Bronchial epithelial cell (primary cell): ENCODE results near the gene AARS2. TPM values are rescaled to one million over a fixed set of nuclear protein-coding genes. Genes with fewer than 3 reads are reported as not detected.

Experiments
- DNase-seq: peaks from one replicate; pipeline ENCODE4 v3.0.0-alpha.2; 2010; ENCODE audit warnings: low read depth
- FAIRE-seq: peaks from 2 replicates; lab custom pipeline; 2011; peaks lifted over from hg19 to GRCh38; lab: Jason Lieb, UNC
- H3K27me3 ChIP-seq: 2 replicates; pipeline ENCODE4 v1.5.1; 2011; ENCODE audit warnings: low read length; ENCODE audit not compliant: control insufficient read depth, insufficient read depth
- H3K36me3 ChIP-seq: 2 replicates; pipeline ENCODE4 v1.5.1; 2011; ENCODE audit warnings: low read length; ENCODE audit not compliant: control insufficient read depth, insufficient read depth
- H3K4me3 ChIP-seq: 2 replicates; pipeline ENCODE4 v1.5.1; 2011; ENCODE audit warnings: mild to moderate bottlenecking, low read depth, low read length, control low read depth
- total RNA-seq: library from RNA; depleted of rRNA; stranded (reverse); fragments of >200 nt; gene quantifications from 2 replicates; pipeline ENCODE4 v1.2.1, GENCODE V29; 2014
- TF ChIP-seq, protein P1 (sequence below): IDR thresholded peaks from 2 replicates; pipeline ENCODE4 v1.5.1; 2011; ENCODE audit warnings: mild to moderate bottlenecking, moderate library complexity, low read length, control low read depth, inconsistent platforms; ENCODE audit not compliant: insufficient read depth, severe bottlenecking

The AARS2 gene
- total RNA-seq, 1 donor from 2014 or later = 9.5 TPM

- no peak for DNase-seq
- no peak overlapping the region for H3K4me3 ChIP-seq
- FAIRE-seq = no peak
- TF ChIP-seq, protein P1, sequence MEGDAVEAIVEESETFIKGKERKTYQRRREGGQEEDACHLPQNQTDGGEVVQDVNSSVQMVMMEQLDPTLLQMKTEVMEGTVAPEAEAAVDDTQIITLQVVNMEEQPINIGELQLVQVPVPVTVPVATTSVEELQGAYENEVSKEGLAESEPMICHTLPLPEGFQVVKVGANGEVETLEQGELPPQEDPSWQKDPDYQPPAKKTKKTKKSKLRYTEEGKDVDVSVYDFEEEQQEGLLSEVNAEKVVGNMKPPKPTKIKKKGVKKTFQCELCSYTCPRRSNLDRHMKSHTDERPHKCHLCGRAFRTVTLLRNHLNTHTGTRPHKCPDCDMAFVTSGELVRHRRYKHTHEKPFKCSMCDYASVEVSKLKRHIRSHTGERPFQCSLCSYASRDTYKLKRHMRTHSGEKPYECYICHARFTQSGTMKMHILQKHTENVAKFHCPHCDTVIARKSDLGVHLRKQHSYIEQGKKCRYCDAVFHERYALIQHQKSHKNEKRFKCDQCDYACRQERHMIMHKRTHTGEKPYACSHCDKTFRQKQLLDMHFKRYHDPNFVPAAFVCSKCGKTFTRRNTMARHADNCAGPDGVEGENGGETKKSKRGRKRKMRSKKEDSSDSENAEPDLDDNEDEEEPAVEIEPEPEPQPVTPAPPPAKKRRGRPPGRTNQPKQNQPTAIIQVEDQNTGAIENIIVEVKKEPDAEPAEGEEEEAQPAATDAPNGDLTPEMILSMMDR = no peak
- H3K36me3 ChIP-seq = no peaks in the 10 kb centered on the region
- H3K27me3 ChIP-seq = peaks cover 20% of the 10 kb centered on the region
These were observed 42.4 kb downstream of the AARS2 start for GRCh38 chr6:44270526-44271405.

DNA sequence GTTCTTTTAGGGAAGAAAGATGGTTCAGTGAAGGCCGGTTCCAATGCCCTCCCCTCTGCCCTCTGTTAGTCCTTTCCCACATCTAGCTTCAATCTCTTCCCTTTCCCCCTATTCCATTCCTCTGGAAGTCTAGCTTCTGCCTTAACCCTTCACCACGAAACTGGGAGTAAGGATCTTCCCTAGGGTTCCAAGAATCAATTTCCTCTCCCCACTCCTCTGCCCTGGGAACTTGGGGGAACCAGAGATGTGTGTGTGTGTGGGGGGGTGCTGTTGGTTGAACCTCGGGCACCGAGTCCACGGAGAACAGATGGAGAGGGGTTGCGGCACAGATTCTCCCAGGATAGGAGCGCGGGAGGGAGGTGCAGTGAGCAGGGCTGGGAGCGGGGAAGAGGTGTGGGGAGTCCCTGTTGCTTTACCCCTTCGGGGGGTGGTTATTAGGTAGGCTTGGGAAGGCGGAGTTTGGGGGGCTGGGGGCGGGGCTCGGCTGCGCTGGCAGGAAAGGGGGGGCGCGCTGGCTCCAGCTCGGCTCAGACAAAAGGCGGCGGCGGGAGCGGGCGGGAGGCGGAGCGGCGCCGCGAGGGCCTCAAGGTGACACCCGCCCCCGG lies 43.1 kb downstream of the AARS2 start, which contains the start of gene TMEM151B:
Gene TMEM151B (plus strand): TSS at position 530 of the 605 bp plus-strand sequence. CDS start 293 bp downstream, outside the sequence.
- TF ChIP-seq, protein P1 = no peak
- DNase-seq (no peak), FAIRE-seq (no peak)
- Histone ChIP-seq H3K4me3 (no peak within 1 kb of the TSS), H3K27me3 (peaks cover 18% of the 10 kb centered on the region), H3K36me3 (no peaks in the 10 kb centered on the region)

DNA sequence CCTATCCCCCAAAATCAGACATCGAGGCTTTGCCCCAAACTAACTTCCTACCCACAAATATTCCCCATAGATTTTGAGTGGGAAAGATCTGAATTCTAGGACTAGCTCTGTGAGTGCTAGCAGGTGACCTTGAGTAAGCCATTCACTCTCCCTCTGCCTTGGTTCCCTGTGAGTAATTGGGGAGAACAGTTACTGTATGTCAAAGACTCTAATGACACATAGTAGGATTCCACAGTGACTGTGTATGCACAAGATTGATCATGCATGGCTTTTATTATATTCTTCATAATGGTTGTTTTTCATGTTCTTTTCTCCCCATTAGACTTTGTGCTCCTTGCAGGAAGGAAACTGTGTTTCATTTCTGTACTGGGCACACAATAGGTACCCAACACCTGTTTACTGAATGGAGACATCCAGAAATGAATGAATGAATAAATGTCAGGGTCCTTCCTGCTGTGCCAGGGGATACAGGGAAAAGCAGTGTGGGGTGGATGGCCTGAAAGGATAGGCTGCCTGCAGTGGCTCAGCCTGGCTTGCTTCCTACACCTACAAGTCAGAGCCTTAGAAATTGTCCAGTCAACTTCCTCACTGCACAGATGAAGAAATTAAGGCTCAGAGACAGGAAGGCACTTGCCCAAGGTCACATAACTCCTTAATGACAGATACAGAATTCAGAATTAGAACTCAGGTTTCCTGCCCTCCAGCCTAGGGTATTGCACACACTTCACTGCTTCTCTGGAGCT lies 43.8 kb downstream of the AARS2 start:
- FAIRE-seq (no peak), DNase-seq (peak; percentile 62)
- Histone ChIP-seq H3K4me3 (no peak overlapping the region), H3K36me3 (no peaks in the 10 kb centered on the region), H3K27me3 (peaks cover 18% of the 10 kb centered on the region)
- TF ChIP-seq, protein P1 = no peak

DNA sequence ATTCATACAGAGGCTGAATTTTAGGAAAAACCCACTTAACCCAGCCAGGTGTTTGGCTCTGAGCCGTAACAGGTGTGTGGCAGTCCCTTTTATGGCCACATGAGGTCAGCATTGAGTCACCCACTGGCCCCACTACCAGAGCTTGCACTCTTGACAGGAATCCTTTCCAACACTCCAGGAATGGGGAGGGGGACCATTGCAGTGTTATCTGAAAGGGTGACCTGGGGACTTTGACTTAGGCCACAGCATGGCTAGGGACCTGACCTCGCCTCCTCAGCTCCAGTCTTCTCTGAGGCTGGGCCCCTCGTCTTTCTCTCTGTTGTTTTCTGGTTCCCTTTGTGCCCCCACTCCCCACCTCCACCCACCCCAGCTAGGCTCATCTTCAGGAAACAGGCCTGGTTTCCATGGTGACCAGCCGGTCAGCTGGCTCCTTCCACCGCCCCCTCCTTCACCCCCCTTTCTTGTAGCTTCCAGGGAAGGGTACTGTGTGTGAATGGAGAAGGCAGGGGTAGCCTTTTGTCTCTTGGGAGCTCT lies 45.0 kb downstream of the AARS2 start:
- Histone ChIP-seq H3K4me3 (no peak overlapping the region), H3K36me3 (no peaks in the 10 kb centered on the region), H3K27me3 (peaks cover 18% of the 10 kb centered on the region)
- FAIRE-seq (no peak), DNase-seq (peak; percentile 55)
- TF ChIP-seq, protein P1 = peak; percentile 95

GRCh38 chr6:44267252-44267651 lies 45.9 kb downstream of the AARS2 start:
- Histone ChIP-seq H3K36me3 (no peaks in the 10 kb centered on the region), H3K4me3 (no peak overlapping the region), H3K27me3 (peaks cover 16% of the 10 kb centered on the region)
- FAIRE-seq = no peak
- TF ChIP-seq, protein P1 = no peak
- DNase-seq = no peak
